Stimulated activated CD4-positive, alpha-beta T cell treated with anti-CD3 and anti-CD28 coated beads, Interleukin-2, amount 100 ng/mL, for 48 hours (primary cell): ENCODE results near the gene SPTLC3.

ENCODE experiments used
- DNase-seq, 2 donors: peaks; one replicate each; pipeline ENCODE4 v3.0.0-alpha.2; 2020

The SPTLC3 gene

DNA sequence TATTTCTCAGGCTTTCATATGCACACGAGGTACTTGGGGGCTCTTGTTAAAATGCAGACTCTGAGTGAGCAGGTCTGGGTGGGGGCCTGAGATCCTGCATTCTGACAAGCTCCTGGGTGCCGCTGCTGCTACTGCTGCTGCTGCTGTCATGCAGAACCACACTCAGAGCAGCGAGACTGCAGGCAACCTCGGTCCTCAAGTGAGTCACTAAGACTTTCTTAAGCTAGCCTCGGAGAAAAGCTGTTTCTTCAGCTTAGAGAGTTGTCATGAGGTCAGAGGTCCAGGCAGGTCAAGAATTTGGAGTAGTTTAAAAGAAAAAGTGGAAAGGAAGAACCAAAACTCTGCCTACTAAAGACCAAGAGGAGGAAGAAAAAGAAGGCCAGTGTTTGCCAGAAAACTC, 92.9 kb downstream of the SPTLC3 start:
- DNase-seq = no peak

GRCh38 chr20:13102237-13102636, 93.5 kb downstream of the SPTLC3 start:
- no peak for DNase-seq

- DNase-seq = no peak
These were observed 93.9 kb downstream of the SPTLC3 start for GRCh38 chr20:13102694-13103093.

GRCh38 chr20:13105039-13105438, 96.3 kb downstream of the SPTLC3 start:
- DNase-seq = no peak

DNA sequence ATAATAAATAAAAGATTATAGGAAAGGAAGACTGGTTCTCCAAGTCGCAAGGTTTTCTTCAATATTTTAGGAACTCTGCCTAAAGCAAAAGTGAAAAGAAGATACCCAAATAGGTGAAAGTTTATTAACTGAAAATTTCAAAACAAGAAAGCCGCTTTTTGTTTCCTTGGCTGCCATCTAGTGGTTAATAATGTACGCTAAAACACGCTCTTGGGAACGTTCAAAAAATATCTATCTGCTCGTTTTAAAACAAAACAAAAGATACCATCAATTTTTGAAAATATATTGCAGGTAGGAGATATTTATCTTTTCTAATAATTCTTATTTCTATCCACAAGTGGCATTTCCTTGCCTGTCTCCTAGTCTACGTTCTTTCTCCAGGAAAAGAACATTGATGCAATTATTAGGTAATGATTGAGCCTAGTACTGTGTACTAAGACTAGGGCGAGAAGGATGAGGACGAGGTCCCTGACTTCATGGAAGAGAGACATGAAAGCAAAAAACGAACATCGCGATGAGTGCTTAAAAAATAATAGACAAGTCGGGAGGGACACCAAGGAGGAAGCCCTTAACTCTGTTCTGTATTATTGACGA, 97.2 kb downstream of the SPTLC3 start:
- no peak for DNase-seq

GRCh38 chr20:13109658-13110057, 100.9 kb downstream of the SPTLC3 start:
- DNase-seq = no peak

DNA sequence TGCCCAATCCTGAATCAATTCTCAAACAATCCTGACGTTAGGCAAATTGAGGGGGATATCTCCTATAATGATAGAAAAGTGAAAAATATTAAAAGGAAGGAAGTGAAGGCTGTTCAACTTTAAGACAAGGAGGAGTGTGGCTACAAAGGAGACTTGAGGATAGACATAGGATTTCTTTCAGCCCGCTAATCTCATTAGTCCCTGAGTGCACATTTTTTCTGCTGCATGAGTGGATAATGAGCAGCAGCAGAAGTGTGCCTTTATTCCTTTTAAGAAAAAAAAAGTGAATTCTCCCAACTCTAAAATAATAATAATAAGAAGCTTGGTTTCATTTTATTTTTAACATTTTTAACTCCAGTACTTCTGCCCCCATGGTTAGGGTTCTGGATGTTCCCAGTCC, 102.0 kb downstream of the SPTLC3 start:
- no peak for DNase-seq

DNA sequence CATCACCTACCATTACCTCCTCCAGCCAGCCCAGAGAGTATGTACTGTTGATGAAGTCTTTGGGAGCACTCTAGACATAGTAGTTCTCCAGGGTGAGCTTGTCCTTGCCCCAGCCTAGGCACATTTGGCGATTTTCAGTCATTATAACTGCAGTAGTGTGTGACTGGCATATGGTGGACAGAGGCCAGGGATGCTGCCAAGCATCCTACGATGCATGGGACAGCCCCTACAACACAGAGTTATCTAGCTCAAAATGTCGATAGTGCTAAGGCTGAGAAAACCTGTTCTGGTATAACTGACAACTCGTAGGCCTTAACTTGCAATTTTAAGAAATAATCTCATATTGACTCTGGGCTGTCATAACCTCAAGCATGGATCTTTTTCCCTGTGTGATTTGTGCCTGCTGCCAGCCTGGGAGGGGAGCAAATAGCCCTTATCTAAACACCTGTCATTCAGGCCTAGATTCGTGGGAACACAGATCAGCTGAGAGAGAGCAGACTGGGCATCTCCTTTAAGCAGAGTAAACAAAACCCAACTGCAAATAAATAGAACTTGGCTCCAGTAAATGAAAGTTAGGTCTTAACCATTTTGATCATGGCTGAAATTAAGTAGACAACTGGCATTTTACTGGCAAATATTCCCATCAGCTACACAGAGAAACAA, 102.6 kb downstream of the SPTLC3 start:
- DNase-seq = no peak

GRCh38 chr20:13113731-13114130, 105.0 kb downstream of the SPTLC3 start:
- no peak for DNase-seq

DNA sequence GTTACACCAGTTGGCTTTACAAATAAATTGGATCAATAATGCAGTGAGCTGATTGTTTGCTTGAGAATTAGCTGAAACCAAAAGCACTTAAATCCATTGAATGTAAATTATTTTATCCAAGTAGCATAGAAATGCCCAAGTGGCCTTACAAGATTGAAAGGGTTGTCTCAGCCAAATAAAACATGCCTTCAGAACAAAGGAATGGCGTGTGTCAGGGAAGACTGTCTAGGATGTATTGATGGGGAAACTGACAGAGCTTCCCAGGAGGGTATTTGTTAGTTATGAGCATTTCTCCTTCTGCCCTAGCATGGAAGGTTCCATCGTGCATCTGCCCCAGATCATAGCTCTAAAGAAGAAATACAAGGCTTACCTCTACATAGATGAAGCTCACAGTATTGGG, 108.4 kb downstream of the SPTLC3 start:
- DNase-seq = no peak

DNA sequence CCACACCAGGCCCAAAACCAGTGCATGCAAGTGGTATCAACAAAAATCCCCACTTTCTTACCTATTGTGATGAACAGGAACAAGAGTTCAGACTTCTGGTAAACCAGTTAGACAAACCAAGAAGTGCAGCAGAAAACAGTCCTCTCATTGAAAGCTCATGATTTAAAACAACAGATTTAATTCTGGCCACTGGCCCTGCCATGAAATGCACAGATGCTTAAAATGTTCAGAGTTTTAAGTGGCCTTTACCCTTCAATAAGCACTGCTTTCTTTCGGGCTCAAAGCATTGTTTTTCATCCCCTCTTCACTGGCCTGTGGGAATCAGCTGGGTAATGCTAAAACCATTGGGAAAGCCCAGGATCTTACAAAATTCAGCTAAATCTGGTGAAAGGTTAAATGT, 109.9 kb downstream of the SPTLC3 start:
- DNase-seq = no peak

- DNase-seq = peak; percentile 12 to 24
These were observed 110.8 kb downstream of the SPTLC3 start for GRCh38 chr20:13119583-13119982.

GRCh38 chr20:13120471-13120870, 111.7 kb downstream of the SPTLC3 start:
- no peak for DNase-seq

DNA sequence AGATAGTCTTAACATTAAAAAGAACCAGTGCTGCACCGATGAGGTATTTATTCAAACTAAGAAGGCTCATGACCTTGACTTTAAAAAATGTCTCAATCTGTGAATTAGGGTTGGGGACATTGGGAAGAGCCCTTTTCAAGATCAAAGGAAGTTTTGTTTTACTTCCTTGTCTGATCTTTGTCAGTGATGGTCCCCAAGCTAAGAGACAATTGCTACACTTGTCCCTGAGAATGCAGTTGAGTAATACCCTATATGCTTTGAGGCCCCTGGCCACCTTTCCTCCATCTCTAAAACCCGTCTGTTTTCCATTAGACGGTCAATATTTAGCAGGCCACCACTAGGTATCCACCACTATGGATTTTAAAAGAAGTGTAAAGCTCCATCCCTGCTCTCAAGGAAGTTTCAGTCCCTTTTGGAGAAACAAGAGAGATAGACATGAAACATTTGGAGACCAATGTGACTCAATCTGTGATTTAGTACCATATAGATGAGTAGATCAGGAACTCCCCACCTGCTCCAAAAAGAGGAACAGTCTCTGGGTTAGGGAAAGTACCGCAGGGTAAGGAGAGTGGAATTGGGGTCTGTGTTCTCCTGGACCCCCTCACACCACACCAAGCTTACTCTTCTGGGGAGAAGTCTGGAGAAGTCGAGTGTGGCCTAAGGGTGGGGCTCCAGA, 113.2 kb downstream of the SPTLC3 start:
- no peak for DNase-seq

DNA sequence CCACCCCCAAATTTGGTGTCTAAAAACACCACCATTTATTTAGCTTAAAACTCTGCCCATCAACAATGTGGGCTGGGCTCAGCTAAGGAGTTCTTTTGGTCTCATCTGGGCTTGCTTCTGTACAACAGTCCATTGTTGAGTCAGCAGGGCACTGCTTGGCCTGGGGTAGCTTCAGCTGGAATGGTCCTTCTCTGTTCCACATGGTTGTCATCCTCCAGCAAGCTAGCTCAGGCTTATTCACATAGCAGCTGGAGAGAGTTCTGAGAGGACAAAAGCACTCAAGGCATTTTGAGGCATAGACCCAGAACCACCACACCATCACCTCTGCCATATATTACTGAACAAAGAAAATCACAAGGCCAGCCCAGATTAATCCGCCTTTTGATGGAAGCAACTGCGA, 116.7 kb downstream of the SPTLC3 start:
- no peak for DNase-seq

- no peak for DNase-seq
These were observed 119.4 kb downstream of the SPTLC3 start for GRCh38 chr20:13128173-13128572.

GRCh38 chr20:13130061-13130706, 121.4 kb downstream of the SPTLC3 start:
- DNase-seq = no peak

- no peak for DNase-seq
These were observed 121.9 kb downstream of the SPTLC3 start for GRCh38 chr20:13130707-13131103.

- no peak for DNase-seq
These were observed 122.9 kb downstream of the SPTLC3 start for GRCh38 chr20:13131688-13132087.

- DNase-seq = no peak
These were observed 130.8 kb downstream of the SPTLC3 start for GRCh38 chr20:13139459-13140150.

DNA sequence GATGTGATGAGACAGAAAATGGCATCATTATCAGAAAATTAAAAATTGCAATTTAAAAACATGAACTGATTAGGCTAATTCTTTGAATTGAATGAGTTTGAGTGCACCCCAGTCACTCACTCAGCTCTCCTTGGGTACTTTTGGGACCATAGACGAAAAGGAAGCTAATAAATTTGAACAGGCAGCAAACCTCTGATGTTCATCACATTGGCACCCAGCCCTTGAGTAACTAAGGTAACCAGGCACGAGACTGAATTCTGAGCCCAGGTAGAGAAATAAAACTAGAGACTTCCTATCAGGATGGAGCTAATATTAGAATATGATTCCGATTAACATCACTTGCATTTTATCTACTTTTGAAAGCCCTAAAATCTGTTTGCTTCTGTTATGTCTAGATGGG, 131.4 kb downstream of the SPTLC3 start:
- DNase-seq = no peak

GRCh38 chr20:13140775-13141174, 132.0 kb downstream of the SPTLC3 start:
- DNase-seq = no peak

GRCh38 chr20:13141546-13141945, 132.8 kb downstream of the SPTLC3 start:
- no peak for DNase-seq
